ENCODE measurements around the gene SCN5A.

The SCN5A gene

GRCh38 chr3:38649500-38650247, at the start of gene SCN5A:
Gene SCN5A, minus strand, starts transcription at chr3:38649687. Its CDS starts 16,380 bp downstream, at chr3:38633307.
- FAIRE-seq: no peak

- FAIRE-seq: no peak
These were observed 49.3 kb upstream of the SCN5A start for GRCh38 chr3:38698760-38699159.

- no peak for FAIRE-seq
These were observed 48.6 kb upstream of the SCN5A start for GRCh38 chr3:38698061-38698460.

- no peak for FAIRE-seq
These were observed 46.5 kb upstream of the SCN5A start for GRCh38 chr3:38696034-38696433.

GRCh38 chr3:38690185-38690584, 40.7 kb upstream of the SCN5A start:
- FAIRE-seq: no peak

GRCh38 chr3:38689774-38690173, 40.3 kb upstream of the SCN5A start:
- FAIRE-seq: no peak

GRCh38 chr3:38689346-38689745, 39.9 kb upstream of the SCN5A start:
- FAIRE-seq: no peak

GRCh38 chr3:38687321-38687720, 37.8 kb upstream of the SCN5A start:
- FAIRE-seq: no peak

GRCh38 chr3:38684546-38684945, 35.1 kb upstream of the SCN5A start:
- no peak for FAIRE-seq

GRCh38 chr3:38669668-38670067, 20.2 kb upstream of the SCN5A start:
- FAIRE-seq: no peak

- no peak for FAIRE-seq
These were observed 13.1 kb upstream of the SCN5A start for GRCh38 chr3:38662544-38662943.

GRCh38 chr3:38658841-38659240, 9.4 kb upstream of the SCN5A start:
- FAIRE-seq: no peak

GRCh38 chr3:38657369-38657768, 7.9 kb upstream of the SCN5A start:
- no peak for FAIRE-seq

- FAIRE-seq: no peak
These were observed 6.3 kb upstream of the SCN5A start for GRCh38 chr3:38655708-38656300.

GRCh38 chr3:38653685-38654537, 4.4 kb upstream of the SCN5A start:
- FAIRE-seq: no peak

- no peak for FAIRE-seq
These were observed 3.4 kb upstream of the SCN5A start for GRCh38 chr3:38652934-38653333.

- FAIRE-seq: no peak
These were observed 1.8 kb upstream of the SCN5A start for GRCh38 chr3:38651153-38651789.

- no peak for FAIRE-seq
These were observed 913 bp upstream of the SCN5A start for GRCh38 chr3:38650248-38650951.

GRCh38 chr3:38648659-38649499, 608 bp downstream of the SCN5A start:
- no peak for FAIRE-seq

- FAIRE-seq: no peak
These were observed 1.3 kb downstream of the SCN5A start for GRCh38 chr3:38648024-38648658.
